GM06990 (cell line): ENCODE results near the gene DAPK1.

Source experiments
- DNase-seq: peaks from one replicate; pipeline ENCODE4 v3.0.0-alpha.2; 2011; ENCODE audit not compliant: insufficient read length; ENCODE audit errors: extremely low read depth
- H3K27me3 ChIP-seq: replicated peaks from 2 replicates; pipeline ENCODE4 v1.6.0; 2011; ENCODE audit warnings: low read length; ENCODE audit not compliant: control insufficient read depth, insufficient read depth
- H3K36me3 ChIP-seq: 2 replicates; pipeline ENCODE4 v1.5.1; 2011; ENCODE audit warnings: low read length; ENCODE audit not compliant: control insufficient read depth, insufficient read depth
- H3K4me3 ChIP-seq: replicated peaks from 2 replicates; pipeline ENCODE4 v1.5.1; 2011; ENCODE audit warnings: low read depth, mild to moderate bottlenecking, control low read depth, low read length
- TF ChIP-seq, protein P1 (sequence below): IDR thresholded peaks from 2 replicates; pipeline ENCODE4 v1.5.1; 2011; ENCODE audit warnings: low read length, control low read depth, mild to moderate bottlenecking, inconsistent platforms; ENCODE audit not compliant: insufficient read depth, poor library complexity, severe bottlenecking

The DAPK1 gene

DNA sequence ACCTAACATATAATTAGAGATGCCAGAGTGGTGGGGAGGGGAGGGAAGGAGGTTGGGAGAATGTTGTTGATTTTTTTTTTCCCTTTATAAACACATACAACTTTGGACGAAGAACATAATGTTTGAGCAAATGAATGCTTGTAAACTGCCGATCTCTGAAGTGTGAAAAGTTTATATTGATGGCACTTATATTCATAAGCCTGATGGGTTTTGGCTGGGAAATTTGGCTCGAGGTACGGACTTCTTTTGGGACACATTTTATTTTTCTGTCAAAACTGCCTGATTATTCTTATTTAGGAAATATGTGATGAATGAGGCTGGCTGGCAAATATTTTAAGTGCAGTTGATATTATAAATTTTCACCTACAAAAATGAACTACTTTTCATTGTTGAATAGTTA lies 9.9 kb downstream of the DAPK1 start:
- Histone ChIP-seq H3K27me3 (no peaks in the 10 kb centered on the region), H3K36me3 (peaks cover 9% of the 10 kb centered on the region), H3K4me3 (no peak overlapping the region)
- DNase-seq, result no peak
- TF ChIP-seq, protein P1, sequence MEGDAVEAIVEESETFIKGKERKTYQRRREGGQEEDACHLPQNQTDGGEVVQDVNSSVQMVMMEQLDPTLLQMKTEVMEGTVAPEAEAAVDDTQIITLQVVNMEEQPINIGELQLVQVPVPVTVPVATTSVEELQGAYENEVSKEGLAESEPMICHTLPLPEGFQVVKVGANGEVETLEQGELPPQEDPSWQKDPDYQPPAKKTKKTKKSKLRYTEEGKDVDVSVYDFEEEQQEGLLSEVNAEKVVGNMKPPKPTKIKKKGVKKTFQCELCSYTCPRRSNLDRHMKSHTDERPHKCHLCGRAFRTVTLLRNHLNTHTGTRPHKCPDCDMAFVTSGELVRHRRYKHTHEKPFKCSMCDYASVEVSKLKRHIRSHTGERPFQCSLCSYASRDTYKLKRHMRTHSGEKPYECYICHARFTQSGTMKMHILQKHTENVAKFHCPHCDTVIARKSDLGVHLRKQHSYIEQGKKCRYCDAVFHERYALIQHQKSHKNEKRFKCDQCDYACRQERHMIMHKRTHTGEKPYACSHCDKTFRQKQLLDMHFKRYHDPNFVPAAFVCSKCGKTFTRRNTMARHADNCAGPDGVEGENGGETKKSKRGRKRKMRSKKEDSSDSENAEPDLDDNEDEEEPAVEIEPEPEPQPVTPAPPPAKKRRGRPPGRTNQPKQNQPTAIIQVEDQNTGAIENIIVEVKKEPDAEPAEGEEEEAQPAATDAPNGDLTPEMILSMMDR, result no peak

DNA sequence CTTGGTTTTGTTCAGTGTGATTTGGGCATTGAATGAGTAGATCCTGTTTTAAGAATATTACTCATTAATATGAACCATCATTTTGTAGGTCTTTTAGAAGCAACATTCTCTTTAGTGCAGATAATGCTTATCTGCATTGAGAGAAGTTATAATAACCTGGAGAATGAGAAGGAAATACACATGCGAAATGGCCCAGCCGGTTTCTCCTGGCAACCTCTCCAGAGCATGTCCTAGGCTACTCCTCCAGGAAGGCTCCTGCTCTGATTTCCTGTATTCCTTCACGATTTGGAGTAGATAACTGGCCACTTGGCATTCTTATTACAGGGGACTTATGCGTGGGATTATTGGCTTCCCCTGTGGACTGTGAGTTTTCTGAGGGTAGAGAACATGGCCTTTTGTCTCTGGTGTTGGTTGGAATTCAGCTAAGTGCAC lies 12.6 kb downstream of the DAPK1 start:
- peaks cover 7% of the 10 kb centered on the region for H3K36me3 ChIP-seq
- TF ChIP-seq, protein P1, result no peak

DNA sequence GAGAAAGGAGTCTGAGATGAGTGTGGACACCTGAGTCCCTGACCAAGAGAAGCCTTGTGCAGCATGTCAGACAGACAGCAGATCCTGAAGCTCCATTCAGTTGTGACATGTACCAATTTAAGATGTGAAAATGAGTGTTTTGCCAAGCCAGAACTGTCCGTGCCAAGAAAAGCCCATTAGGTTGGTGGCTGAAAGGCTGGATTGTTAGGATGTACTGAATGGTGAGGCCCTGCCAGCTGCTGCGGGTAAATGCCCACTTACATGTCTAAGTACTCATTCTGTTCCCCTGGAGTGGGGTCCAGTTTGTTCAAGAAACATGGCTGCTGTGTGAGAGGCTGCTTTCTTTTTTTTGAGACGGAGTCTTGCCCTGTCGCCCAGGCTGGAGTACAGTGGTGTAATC lies 14.6 kb downstream of the DAPK1 start:
- Histone ChIP-seq H3K4me3 (no peak overlapping the region), H3K27me3 (no peaks in the 10 kb centered on the region), H3K36me3 (peaks cover 3% of the 10 kb centered on the region)
- TF ChIP-seq, protein P1, result no peak
- DNase-seq, result no peak

More for the DNA sequence above, 12.6 kb downstream of the DAPK1 start:
- Histone ChIP-seq H3K27me3 (no peaks in the 10 kb centered on the region), H3K4me3 (no peak overlapping the region)
- no peak for DNase-seq

DNA sequence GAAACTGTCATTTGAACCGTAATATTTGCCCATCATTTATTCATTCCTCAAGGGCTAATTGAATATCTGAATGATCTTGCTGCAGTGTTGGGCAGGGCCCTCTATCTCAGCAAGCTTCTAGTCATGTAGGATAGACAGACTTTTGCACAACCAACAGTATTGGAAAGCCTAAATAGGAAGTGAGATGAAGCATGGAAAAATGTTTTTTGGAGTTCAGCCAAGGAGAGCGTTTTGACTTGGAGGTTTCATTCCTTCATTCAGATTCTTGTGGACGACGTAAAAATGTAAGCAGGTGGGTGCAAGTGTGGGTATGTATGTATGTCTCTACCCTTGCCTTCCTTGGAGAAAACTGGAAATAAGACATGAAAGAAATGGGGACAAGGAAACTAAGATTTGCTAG lies 15.5 kb downstream of the DAPK1 start:
- Histone ChIP-seq H3K27me3 (no peaks in the 10 kb centered on the region), H3K4me3 (no peak overlapping the region), H3K36me3 (peaks cover 3% of the 10 kb centered on the region)
- TF ChIP-seq, protein P1, result no peak
- DNase-seq, result no peak

DNA sequence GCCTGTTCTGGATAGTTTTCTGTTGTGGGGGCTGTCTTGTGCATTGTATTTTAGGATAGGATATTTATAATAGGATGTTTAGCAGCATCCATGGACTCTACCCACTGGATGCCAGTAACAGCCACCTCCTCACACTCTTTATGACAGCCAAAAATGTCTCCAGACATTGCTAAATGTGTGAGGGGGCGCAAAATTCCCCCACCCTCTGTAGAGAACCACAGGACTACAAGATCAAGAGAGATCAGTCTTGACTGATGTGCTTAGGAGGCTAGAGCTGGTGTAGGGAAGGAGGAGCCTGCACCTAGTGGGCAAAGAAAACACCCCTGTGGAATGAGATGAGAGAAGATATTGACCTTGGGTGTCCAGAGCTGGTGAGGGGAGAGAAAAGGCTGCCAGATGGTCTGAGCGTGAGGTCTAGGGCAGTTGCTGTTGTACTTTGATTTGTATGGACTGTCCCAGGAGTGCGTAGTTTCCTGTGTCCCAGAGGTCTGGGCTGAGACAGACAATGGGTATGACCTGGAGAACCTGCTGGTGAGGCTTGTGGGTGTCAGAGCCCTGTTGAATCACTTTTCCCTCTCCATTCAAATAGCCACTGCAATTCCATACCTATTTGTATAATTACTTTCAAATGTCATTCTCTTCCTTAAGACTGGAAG lies 16.3 kb downstream of the DAPK1 start:
- DNase-seq, result no peak
- TF ChIP-seq, protein P1, result no peak
- H3K36me3 ChIP-seq, result peaks cover 1% of the 10 kb centered on the region; the same call in 1 of the 2 replicates
- no peak overlapping the region for H3K4me3 ChIP-seq
- H3K27me3 ChIP-seq, result no peaks in the 10 kb centered on the region
